KMS-11 (cell line): ENCODE data around the gene LCAT.

Experiments
- H2AFZ ChIP-seq: fragments of 200-600 bp; sonication (generic); 2 replicates; pipeline ENCODE4 v1.6.1; 2016; ENCODE audit warnings: antibody characterized with exemption, mixed run types, low read depth
- H3K27ac ChIP-seq: fragments of 200-600 bp; sonication (generic); 2 replicates; pipeline ENCODE4 v1.6.1; 2016; ENCODE audit warnings: mild to moderate bottlenecking, mixed run types
- H3K27me3 ChIP-seq: fragments of 200-600 bp; sonication (generic); 2 replicates; pipeline ENCODE4 v1.6.1; 2017; ENCODE audit warnings: mild to moderate bottlenecking, low read depth, mixed run types, moderate library complexity; ENCODE audit not compliant: insufficient read depth
- H3K36me3 ChIP-seq: fragments of 200-600 bp; sonication (generic); 2 replicates; pipeline ENCODE4 v1.6.1; 2017; ENCODE audit warnings: mild to moderate bottlenecking, mixed run types; ENCODE audit not compliant: insufficient read depth
- H3K4me1 ChIP-seq: fragments of 200-600 bp; sonication (generic); 2 replicates; pipeline ENCODE4 v1.6.1; 2016; ENCODE audit warnings: mild to moderate bottlenecking, low read depth, mixed run types; ENCODE audit not compliant: poor library complexity, severe bottlenecking
- H3K4me2 ChIP-seq: fragments of 200-600 bp; sonication (generic); 2 replicates; pipeline ENCODE4 v1.7.0; 2016; ENCODE audit warnings: mild to moderate bottlenecking, mixed run types
- H3K4me3 ChIP-seq: fragments of 200-600 bp; sonication (generic); IDR thresholded peaks from 2 replicates; pipeline ENCODE4 v1.6.1; 2017; ENCODE audit warnings: low read depth, low read length, mixed read lengths; ENCODE audit not compliant: insufficient read depth
- H3K79me2 ChIP-seq: fragments of 200-600 bp; sonication (generic); 2 replicates; pipeline ENCODE4 v1.6.1; 2016; ENCODE audit warnings: low read depth, mixed run types; ENCODE audit not compliant: insufficient read depth
- H3K9ac ChIP-seq: fragments of 200-600 bp; sonication (generic); 2 replicates; pipeline ENCODE4 v1.6.1; 2016; ENCODE audit warnings: mild to moderate bottlenecking, mixed run types
- H4K20me1 ChIP-seq: fragments of 200-600 bp; sonication (generic); 2 replicates; pipeline ENCODE4 v1.6.1; 2016; ENCODE audit warnings: mild to moderate bottlenecking, mixed run types; ENCODE audit not compliant: insufficient read depth
- TF ChIP-seq, protein P1 (sequence below): fragments of 200-600 bp; sonication (generic); conservative IDR thresholded peaks from 2 replicates; pipeline ENCODE4 v1.6.1; 2017; ENCODE audit warnings: low read depth, mild to moderate bottlenecking, antibody characterized with exemption, low read length, moderate library complexity, mixed read lengths

The LCAT gene

DNA sequence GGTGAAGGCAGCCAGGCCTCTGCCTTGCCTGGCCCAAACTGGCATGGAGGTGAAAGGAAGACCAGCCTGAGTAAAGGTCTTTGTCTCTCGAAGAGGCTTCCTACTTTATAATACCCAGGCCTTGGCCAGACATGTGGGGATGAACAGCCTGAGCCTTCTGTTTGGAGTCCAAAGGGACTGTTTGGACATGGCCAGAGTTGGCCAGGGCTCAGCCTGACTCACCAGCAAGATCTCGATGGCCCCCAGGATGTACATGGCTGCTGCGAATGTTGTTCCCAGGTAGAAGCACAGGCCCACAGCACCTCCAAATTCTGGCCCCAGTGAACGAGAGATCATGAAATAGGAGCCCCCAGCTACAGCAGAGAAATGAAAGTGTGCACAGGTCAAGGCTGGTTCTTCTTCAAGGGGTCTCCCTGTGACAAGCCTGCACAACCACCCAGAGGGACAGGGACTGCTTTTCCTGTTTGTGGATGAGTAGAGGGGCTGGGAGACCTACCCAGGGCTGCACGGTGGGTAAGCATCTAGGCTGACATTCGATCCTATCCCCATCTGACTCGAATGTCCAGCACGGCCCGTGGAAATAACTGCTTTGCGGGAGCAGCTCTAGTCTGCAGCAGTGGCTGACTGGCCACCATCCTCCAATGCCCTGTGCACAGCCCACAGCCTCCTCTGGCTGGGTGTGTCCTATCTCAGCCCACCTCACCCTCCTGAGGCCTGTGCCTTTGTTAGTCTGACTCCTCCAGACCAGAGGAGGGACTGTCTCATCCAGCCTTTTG, 10.7 kb upstream of the LCAT start:
- no peaks in the 10 kb centered on the region for H3K36me3 ChIP-seq
- no peak overlapping the region for H2AFZ ChIP-seq
- no peak overlapping the region for H3K9ac ChIP-seq
- TF ChIP-seq, protein P1, sequence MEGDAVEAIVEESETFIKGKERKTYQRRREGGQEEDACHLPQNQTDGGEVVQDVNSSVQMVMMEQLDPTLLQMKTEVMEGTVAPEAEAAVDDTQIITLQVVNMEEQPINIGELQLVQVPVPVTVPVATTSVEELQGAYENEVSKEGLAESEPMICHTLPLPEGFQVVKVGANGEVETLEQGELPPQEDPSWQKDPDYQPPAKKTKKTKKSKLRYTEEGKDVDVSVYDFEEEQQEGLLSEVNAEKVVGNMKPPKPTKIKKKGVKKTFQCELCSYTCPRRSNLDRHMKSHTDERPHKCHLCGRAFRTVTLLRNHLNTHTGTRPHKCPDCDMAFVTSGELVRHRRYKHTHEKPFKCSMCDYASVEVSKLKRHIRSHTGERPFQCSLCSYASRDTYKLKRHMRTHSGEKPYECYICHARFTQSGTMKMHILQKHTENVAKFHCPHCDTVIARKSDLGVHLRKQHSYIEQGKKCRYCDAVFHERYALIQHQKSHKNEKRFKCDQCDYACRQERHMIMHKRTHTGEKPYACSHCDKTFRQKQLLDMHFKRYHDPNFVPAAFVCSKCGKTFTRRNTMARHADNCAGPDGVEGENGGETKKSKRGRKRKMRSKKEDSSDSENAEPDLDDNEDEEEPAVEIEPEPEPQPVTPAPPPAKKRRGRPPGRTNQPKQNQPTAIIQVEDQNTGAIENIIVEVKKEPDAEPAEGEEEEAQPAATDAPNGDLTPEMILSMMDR = no peak
- H3K27me3 ChIP-seq = no peaks in the 10 kb centered on the region
- H3K4me1 ChIP-seq = no peaks in the 10 kb centered on the region
- H3K27ac ChIP-seq = no peak overlapping the region
- no peak overlapping the region for H3K4me2 ChIP-seq
- no peaks in the 10 kb centered on the region for H4K20me1 ChIP-seq
- H3K4me3 ChIP-seq = no peak overlapping the region
- no peaks in the 10 kb centered on the region for H3K79me2 ChIP-seq

DNA sequence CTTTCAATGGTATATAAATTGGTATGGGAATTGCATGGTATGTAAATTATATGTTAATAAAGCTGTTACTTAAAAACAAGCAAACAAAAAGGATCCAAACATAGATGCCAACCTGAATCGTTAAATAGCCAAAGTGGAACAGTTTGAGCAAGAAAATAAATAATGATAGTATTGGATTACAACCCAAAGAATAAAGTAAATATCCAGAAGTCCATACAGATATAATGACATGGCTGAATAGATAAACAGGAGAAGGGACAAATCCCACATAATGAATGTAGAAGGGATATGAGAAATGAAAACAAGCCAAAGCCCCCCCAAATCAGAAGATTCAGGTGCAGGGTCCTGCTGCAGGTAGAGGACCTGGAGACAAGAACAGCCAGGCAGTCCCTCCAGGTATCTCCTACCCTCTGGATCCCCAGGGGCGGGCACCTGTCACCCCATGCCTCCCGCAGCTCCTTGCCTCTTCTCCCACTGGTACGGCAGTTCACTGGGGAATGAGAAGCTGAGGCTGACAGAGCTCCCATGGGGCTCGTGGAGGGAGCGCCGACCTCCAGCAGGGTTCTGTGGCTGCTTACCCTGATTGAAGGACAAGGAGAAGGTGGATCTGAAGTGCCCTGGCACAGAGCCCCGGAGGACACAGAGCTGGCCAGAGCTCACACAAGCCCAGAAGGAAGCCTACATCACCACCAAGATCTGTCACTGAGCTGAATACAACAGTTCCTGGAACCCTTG, 9.9 kb upstream of the LCAT start:
- Histone ChIP-seq H3K4me1 (no peaks in the 10 kb centered on the region), H3K27me3 (no peaks in the 10 kb centered on the region), H3K4me2 (no peak overlapping the region), H3K79me2 (no peaks in the 10 kb centered on the region), H3K36me3 (no peaks in the 10 kb centered on the region), H3K9ac (no peak overlapping the region), H3K27ac (no peak overlapping the region), H4K20me1 (no peaks in the 10 kb centered on the region), H2AFZ (no peak overlapping the region), H3K4me3 (no peak overlapping the region)
- TF ChIP-seq, protein P1 = no peak

DNA sequence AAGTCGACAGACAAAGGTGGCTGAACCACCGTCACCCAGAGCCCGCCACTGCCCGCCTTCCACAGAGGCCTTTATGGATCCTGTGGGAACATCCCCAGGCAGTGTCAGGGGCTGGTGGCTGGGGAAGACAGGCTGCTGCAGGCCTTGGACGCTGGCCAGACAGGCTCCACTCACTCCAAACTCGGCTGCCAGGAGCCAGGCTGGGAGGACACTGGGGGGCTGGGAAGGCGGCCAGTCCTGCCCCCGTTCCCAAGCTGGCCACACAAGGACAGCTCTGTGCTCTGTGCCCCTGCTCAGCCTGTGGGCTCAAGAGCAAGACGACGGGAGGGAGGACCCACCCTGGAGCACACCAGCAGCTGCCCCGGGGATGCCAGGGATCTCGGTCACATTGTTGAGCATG, 7.6 kb upstream of the LCAT start:
- Histone ChIP-seq H3K36me3 (no peaks in the 10 kb centered on the region), H2AFZ (no peak overlapping the region), H3K4me3 (no peak overlapping the region), H4K20me1 (no peaks in the 10 kb centered on the region), H3K27ac (no peak overlapping the region), H3K9ac (no peak overlapping the region), H3K79me2 (no peaks in the 10 kb centered on the region), H3K4me2 (no peak overlapping the region), H3K4me1 (no peaks in the 10 kb centered on the region), H3K27me3 (no peaks in the 10 kb centered on the region)
- TF ChIP-seq, protein P1 = no peak

DNA sequence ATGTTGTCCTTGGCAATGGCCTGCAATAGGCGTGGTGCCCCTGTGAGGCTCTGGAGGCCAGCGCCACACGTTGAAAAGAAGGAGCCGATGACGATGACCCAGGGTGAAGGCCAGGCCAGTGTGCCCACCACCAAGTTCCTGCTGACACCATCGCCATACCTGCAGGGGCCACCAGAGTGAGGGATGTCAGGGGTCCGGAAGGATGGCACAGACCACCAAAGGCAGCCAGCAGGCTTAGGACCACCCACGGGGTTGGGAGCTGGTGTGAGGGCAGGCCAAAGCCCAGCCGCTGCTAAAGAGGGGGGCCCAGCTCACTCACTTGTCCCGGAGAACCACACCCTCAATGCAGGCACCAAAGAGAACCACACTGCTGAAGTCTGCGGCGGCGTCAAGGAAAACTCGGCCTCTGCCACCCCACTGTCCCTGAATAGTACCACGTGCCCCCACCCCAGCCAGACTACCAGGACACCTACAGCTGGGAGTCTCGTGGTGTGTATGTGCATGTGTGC, 6.5 kb upstream of the LCAT start:
- no peak overlapping the region for H3K9ac ChIP-seq
- no peak overlapping the region for H3K4me2 ChIP-seq
- no peaks in the 10 kb centered on the region for H3K79me2 ChIP-seq
- no peaks in the 10 kb centered on the region for H4K20me1 ChIP-seq
- no peak overlapping the region for H3K27ac ChIP-seq
- H3K4me3 ChIP-seq = no peak overlapping the region
- H3K36me3 ChIP-seq = no peaks in the 10 kb centered on the region
- TF ChIP-seq, protein P1 = no peak
- H2AFZ ChIP-seq = no peak overlapping the region
- no peaks in the 10 kb centered on the region for H3K4me1 ChIP-seq
- H3K27me3 ChIP-seq = no peaks in the 10 kb centered on the region
